ENCODE results near the gene LAMP2. TPM values are rescaled to one million over a fixed set of nuclear protein-coding genes. Genes with fewer than 3 reads are reported as not detected.
A peak's percentile ranks its signal among the peaks of the same experiment; 100 is the strongest.

LAMP2 gene
- total and polyA plus RNA-seq, 4 experiments from 2014 or later = 44.2 to 155 (median 64.4) TPM

DNA sequence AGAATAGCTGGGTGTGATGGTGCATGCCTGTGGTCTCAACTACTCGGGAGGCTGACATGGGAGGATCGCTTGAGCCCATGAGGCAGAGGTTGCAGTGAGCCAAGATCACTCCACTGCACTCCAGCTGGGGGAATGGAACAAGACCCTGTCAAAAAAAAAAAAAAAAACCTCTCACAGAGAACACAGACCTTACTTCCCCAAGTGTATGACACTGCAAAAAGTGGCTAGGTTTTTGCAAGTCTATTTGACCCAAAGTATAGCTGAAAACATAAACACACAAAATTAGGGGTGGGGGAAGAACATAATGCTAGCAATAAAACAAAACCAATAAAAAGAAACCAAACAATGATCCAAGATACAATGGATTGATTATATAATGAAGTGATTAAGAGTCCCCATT, 6.7 kb downstream of the LAMP2 start:
- Histone ChIP-seq H3K4me1 (ENCODE audit: insufficient read depth, low read length) (peaks cover 62% of the 10 kb centered on the region), H3K4me3 (ENCODE audit: low read length in 2 of 2) (no peak overlapping the region), H3K27me3 (ENCODE audit: insufficient read depth, low read length) (no peaks in the 10 kb centered on the region), H3K36me3 (ENCODE audit: insufficient read depth, low read length) (no peaks in the 10 kb centered on the region), H3K27ac (ENCODE audit: low read depth, low read length) (no peak overlapping the region), H3K9me3 (ENCODE audit: control insufficient read depth in 1 of 2, low read length in 2 of 2) (no peaks in the 10 kb centered on the region)
- ChIA-PET CTCF (ENCODE audit: partially characterized antibody) (interaction anchor here (1.1 to 2.1 kb wide), 2 partner anchors 10 to 24 kb away, joined by 4 to 15 read pairs; no protein-coding TSS in a partner anchor), POLR2A (ENCODE audit: partially characterized antibody) (no interaction called here)
- intact Hi-C loops (cut with micrococcal nuclease) = no loop called here
- H3K27me3 Mint-ChIP-seq = no peaks in the 10 kb centered on the region
- no peak for DNase-seq
- H3K9me3 Mint-ChIP-seq = peaks cover 0 to under 1% (median 0%) of the 10 kb centered on the region in 8 donors
- H3K4me3 Mint-ChIP-seq = no peak overlapping the region
- H3K36me3 Mint-ChIP-seq = no peaks in the 10 kb centered on the region
- no peak overlapping the region for H3K27ac Mint-ChIP-seq
- H3K4me1 Mint-ChIP-seq = peaks cover 24 to 57% (median 30%) of the 10 kb centered on the region in 4 donors

DNA sequence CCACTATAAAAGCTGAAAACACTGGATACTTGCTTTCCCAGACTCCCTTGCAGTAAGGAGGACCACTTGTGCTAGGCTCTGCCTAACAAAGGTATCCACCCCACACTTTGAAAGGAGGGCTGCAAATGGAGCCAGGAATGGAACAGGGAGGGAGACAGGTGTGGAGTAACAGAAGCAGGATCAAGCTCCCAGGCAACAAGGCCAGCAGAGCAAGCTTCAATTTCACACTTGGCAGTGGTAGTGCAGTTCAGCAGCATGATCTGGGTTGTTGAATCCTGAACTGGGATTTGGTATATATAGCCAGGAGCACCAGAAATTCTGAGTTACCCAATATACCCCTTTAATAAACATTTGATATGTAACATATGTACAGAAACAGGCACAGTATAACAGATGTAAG, 9.8 kb downstream of the LAMP2 start:
- Histone ChIP-seq H3K36me3 (ENCODE audit: insufficient read depth, low read length) (no peaks in the 10 kb centered on the region), H3K27ac (ENCODE audit: low read depth, low read length) (no peak overlapping the region), H3K9me3 (ENCODE audit: control insufficient read depth in 1 of 2, low read length in 2 of 2) (no peaks in the 10 kb centered on the region), H3K27me3 (ENCODE audit: insufficient read depth, low read length) (no peaks in the 10 kb centered on the region), H3K4me1 (ENCODE audit: insufficient read depth, low read length) (peaks cover 55% of the 10 kb centered on the region), H3K4me3 (ENCODE audit: low read length in 2 of 2) (no peak overlapping the region)
- Mint-ChIP-seq H3K9me3 (no peaks in the 10 kb centered on the region), H3K27me3 (no peaks in the 10 kb centered on the region), H3K27ac (peak overlapping the region in 6 of 7 donors; percentile 6 to 77 (median 62)), H3K4me3 (peak overlapping the region in 1 of 8 donors; percentile 71), H3K4me1 (peaks cover 29 to 57% (median 32%) of the 10 kb centered on the region in 4 donors), H3K36me3 (peaks cover 0 to 6% of the 10 kb centered on the region in 2 donors)
- ChIA-PET CTCF (ENCODE audit: partially characterized antibody) (interaction anchor here (0.7 to 1.1 kb wide), 2 partner anchors 8 to 11 kb away, joined by 3 to 4 read pairs; no protein-coding TSS in a partner anchor), POLR2A (ENCODE audit: partially characterized antibody) (no interaction called here)
- no peak for DNase-seq
- intact Hi-C loops (cut with micrococcal nuclease) = loop anchor here (5.0 kb wide), 1 partner anchor 142 kb away; no protein-coding TSS in a partner anchor

DNA sequence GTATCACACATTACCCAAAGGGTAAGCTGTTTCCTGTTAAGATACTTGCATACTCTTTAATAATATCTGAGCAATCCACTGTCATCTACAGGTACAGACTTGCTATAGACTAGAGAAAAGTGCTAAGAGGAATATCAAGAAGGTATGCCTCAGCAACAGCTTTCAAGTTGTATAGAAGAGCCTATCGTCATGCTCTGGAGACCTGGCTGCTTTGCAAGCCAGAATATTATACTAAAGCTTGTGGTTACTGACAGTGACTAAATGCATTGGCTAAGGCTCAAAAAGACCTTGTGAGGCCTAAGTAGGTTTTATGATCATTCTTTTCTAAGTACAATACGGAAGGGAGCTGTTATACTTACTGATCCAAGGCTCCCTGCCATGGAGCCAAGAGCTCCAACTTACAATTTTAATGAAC, 11.3 kb downstream of the LAMP2 start:
- Mint-ChIP-seq H3K27me3 (no peaks in the 10 kb centered on the region), H3K4me3 (peak overlapping the region in 4 of 8 donors; percentile 63 to 83 (median 68)), H3K9me3 (no peaks in the 10 kb centered on the region), H3K36me3 (peaks cover 4 to 12% of the 10 kb centered on the region in 2 donors), H3K27ac (peak overlapping the region in 6 of 7 donors; percentile 20 to 77 (median 35)), H3K4me1 (peaks cover 31 to 60% (median 39%) of the 10 kb centered on the region in 4 donors)
- no peak for DNase-seq
- CTCF ChIA-PET (ENCODE audit: partially characterized antibody) = interaction anchor here (0.8 to 1.6 kb wide), 3 partner anchors 14 to 92 kb away, joined by 3 to 7 read pairs (median 3); no protein-coding TSS in a partner anchor
- intact Hi-C loops (cut with micrococcal nuclease) = loop anchor here (5.0 kb wide), 1 partner anchor 140 kb away; no protein-coding TSS in a partner anchor
- POLR2A ChIA-PET (ENCODE audit: partially characterized antibody) = interaction anchor here (0.7 to 1.7 kb wide), 4 partner anchors 10 to 146 kb away, joined by 3 to 9 read pairs (median 4); partner anchors contain the start of genes CUL4B, LAMP2 and MCTS1
- H3K4me1 ChIP-seq (ENCODE audit: insufficient read depth, low read length) = peaks cover 48% of the 10 kb centered on the region
- no peaks in the 10 kb centered on the region for H3K36me3 ChIP-seq (ENCODE audit: insufficient read depth, low read length)
- peak overlapping the region; percentile 31 for H3K27ac ChIP-seq (ENCODE audit: low read depth, low read length)
- H3K27me3 ChIP-seq (ENCODE audit: insufficient read depth, low read length) = no peaks in the 10 kb centered on the region
- H3K9me3 ChIP-seq (ENCODE audit: control insufficient read depth in 1 of 2, low read length in 2 of 2) = no peaks in the 10 kb centered on the region
- H3K4me3 ChIP-seq (ENCODE audit: low read length in 2 of 2) = no peak overlapping the region

DNA sequence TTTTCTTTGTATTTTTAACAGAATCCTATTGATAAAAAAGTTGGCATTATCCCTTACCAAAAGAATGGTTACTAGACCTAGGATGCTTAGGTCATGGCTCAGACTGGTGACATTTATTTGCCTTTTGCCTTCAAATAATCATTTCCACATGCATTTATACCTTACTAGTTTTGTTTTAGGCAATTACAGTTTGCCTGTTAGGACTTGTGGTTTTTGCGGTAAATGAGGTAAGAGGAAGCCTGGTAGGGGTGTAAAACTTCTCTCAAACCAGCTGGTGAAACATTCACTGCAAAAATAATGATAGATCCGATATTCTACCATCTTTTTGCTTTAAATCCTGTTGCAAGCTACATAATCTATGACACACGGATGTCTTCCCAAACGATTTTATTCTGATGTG, 12.1 kb downstream of the LAMP2 start:
- H3K36me3 Mint-ChIP-seq = peaks cover 8 to 16% of the 10 kb centered on the region in 2 donors
- H3K4me1 ChIP-seq (ENCODE audit: insufficient read depth, low read length) = peaks cover 48% of the 10 kb centered on the region
- no peaks in the 10 kb centered on the region for H3K9me3 Mint-ChIP-seq
- no peak overlapping the region for H3K27ac ChIP-seq (ENCODE audit: low read depth, low read length)
- H3K36me3 ChIP-seq (ENCODE audit: insufficient read depth, low read length) = no peaks in the 10 kb centered on the region
- peaks cover 32 to 56% (median 40%) of the 10 kb centered on the region in 4 donors for H3K4me1 Mint-ChIP-seq
- peak overlapping the region in 5 of 7 donors; percentile 7 to 77 (median 30) for H3K27ac Mint-ChIP-seq
- H3K27me3 ChIP-seq (ENCODE audit: insufficient read depth, low read length) = no peaks in the 10 kb centered on the region
- intact Hi-C loops (cut with micrococcal nuclease) = loop anchor here (5.0 kb wide), 1 partner anchor 140 kb away; no protein-coding TSS in a partner anchor
- ChIA-PET POLR2A (ENCODE audit: partially characterized antibody) (interaction anchor here (0.7 to 1.7 kb wide), 3 partner anchors 11 to 147 kb away, joined by 3 to 9 read pairs (median 5); partner anchors contain the start of genes LAMP2 and MCTS1), CTCF (ENCODE audit: partially characterized antibody) (interaction anchor here (0.8 to 1.6 kb wide), 4 partner anchors 8 to 91 kb away, joined by 3 to 7 read pairs (median 4); no protein-coding TSS in a partner anchor)
- peak overlapping the region; percentile 56 to 83 (median 66) for H3K4me3 Mint-ChIP-seq
- no peaks in the 10 kb centered on the region for H3K9me3 ChIP-seq (ENCODE audit: control insufficient read depth in 1 of 2, low read length in 2 of 2)
- H3K4me3 ChIP-seq (ENCODE audit: low read length in 2 of 2) = no peak overlapping the region
- H3K27me3 Mint-ChIP-seq = no peaks in the 10 kb centered on the region
- DNase-seq = peak in 4 of 5 donors; percentile 15 to 26 (median 24)

DNA sequence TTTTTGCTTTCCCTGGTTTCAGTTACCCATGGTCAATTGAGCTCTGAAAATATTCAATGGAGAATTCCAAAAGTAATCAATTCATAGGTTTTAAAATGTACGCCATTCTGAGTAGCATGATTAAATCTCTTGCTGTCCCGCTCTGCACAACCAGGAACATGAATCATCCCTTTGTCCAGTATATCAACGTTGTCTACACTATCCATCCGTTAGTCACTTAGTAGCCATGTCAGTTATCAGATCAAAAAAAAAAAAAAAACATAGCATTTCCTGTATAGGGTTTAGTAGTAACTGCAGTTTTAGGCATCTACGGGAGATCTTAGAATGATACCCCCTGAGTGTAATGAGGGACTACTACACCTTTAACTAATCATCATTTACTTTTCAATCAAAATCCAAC, 15.1 kb downstream of the LAMP2 start:
- no peaks in the 10 kb centered on the region for H3K27me3 ChIP-seq (ENCODE audit: insufficient read depth, low read length)
- H3K27ac ChIP-seq (ENCODE audit: low read depth, low read length) = no peak overlapping the region
- no peak for DNase-seq
- peak overlapping the region in 3 of 7 donors; percentile 8 to 42 (median 19) for H3K27ac Mint-ChIP-seq
- no peaks in the 10 kb centered on the region for H3K27me3 Mint-ChIP-seq
- H3K4me1 ChIP-seq (ENCODE audit: insufficient read depth, low read length) = peaks cover 40% of the 10 kb centered on the region
- H3K4me3 ChIP-seq (ENCODE audit: low read length in 2 of 2) = no peak overlapping the region
- ChIA-PET CTCF (ENCODE audit: partially characterized antibody) (interaction anchor here (3.3 to 4.7 kb wide), 3 partner anchors 8 to 89 kb away, joined by 15 to 20 read pairs (median 16); no protein-coding TSS in a partner anchor), POLR2A (ENCODE audit: partially characterized antibody) (no interaction called here)
- H3K4me1 Mint-ChIP-seq = peaks cover 26 to 48% (median 33%) of the 10 kb centered on the region in 4 donors
- peaks cover 8 to 21% of the 10 kb centered on the region in 2 donors for H3K36me3 Mint-ChIP-seq
- no peaks in the 10 kb centered on the region for H3K9me3 Mint-ChIP-seq
- intact Hi-C loops (cut with micrococcal nuclease) = loop anchor here (5.0 kb wide), 1 partner anchor 202 kb away; the partner anchor contains the start of gene ZBTB33
- H3K9me3 ChIP-seq (ENCODE audit: control insufficient read depth in 1 of 2, low read length in 2 of 2) = no peaks in the 10 kb centered on the region
- H3K4me3 Mint-ChIP-seq = no peak overlapping the region
- no peaks in the 10 kb centered on the region for H3K36me3 ChIP-seq (ENCODE audit: insufficient read depth, low read length)

DNA sequence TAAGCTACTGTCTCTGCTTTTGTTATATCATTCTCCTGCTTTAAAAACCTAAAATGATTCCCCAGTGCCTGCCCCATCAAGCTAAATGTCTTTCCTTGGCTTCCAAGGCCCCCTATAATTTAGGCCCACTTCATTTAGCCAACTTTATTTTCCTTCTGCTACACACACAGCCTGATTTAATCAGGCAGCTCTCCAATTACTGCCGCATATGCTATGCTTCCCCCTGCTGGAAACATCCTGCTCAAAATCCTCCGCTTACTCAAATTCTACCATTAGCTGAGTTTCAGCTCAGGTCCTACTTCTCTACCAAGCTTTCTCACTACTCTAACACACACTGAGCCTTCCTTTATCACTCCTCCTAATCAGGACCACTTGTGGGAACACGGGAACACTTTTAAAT, 17.0 kb downstream of the LAMP2 start:
- Histone ChIP-seq H3K36me3 (ENCODE audit: insufficient read depth, low read length) (no peaks in the 10 kb centered on the region), H3K27me3 (ENCODE audit: insufficient read depth, low read length) (no peaks in the 10 kb centered on the region), H3K27ac (ENCODE audit: low read depth, low read length) (no peak overlapping the region), H3K9me3 (ENCODE audit: control insufficient read depth in 1 of 2, low read length in 2 of 2) (no peaks in the 10 kb centered on the region), H3K4me3 (ENCODE audit: low read length in 2 of 2) (no peak overlapping the region), H3K4me1 (ENCODE audit: insufficient read depth, low read length) (peaks cover 22% of the 10 kb centered on the region)
- Mint-ChIP-seq H3K4me1 (peaks cover 15 to 30% (median 18%) of the 10 kb centered on the region in 4 donors), H3K9me3 (no peaks in the 10 kb centered on the region), H3K4me3 (no peak overlapping the region), H3K27me3 (no peaks in the 10 kb centered on the region), H3K27ac (no peak overlapping the region), H3K36me3 (peaks cover 8 to 29% of the 10 kb centered on the region in 2 donors)
- ChIA-PET CTCF (ENCODE audit: partially characterized antibody) (interaction anchor here (0.8 to 4.7 kb wide), 15 partner anchors 8 to 284 kb away, joined by 3 to 43 read pairs (median 4); partner anchors contain the start of gene ZBTB33), POLR2A (ENCODE audit: partially characterized antibody) (no interaction called here)
- DNase-seq = no peak
- intact Hi-C loops (cut with micrococcal nuclease) = loop anchor here (5.0 kb wide), 1 partner anchor 200 kb away; the partner anchor contains the start of gene ZBTB33

DNA sequence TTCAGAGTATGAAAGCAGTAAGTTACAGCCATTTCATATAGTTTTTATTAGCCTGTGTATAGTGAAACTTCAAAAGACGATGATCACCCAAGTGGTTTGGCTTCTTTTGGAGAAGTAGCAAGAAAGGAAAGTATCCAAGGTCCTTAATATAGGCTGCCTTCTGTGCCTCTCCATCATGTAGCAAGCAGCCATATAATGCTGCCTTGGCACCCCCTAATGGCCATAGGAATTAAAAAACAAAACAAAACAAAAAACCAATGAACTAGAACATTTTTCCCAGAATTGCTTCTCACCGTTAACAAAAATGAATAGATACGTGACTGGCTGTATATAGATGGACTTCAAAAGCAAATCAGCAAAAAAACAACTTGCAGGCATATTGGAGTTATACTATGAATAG, 18.9 kb downstream of the LAMP2 start:
- Mint-ChIP-seq H3K4me3 (no peak overlapping the region), H3K27ac (no peak overlapping the region)
- intact Hi-C loops (cut with micrococcal nuclease) = loop anchor here (2.0 to 5.0 kb wide), 2 partner anchors 69 to 198 kb away; partner anchors contain the start of gene ZBTB33

More for the DNA sequence above, 18.9 kb downstream of the LAMP2 start:
- Histone ChIP-seq H3K4me1 (ENCODE audit: insufficient read depth, low read length) (peaks cover 10% of the 10 kb centered on the region), H3K27ac (ENCODE audit: low read depth, low read length) (no peak overlapping the region), H3K4me3 (ENCODE audit: low read length in 2 of 2) (no peak overlapping the region), H3K9me3 (ENCODE audit: control insufficient read depth in 1 of 2, low read length in 2 of 2) (no peaks in the 10 kb centered on the region), H3K27me3 (ENCODE audit: insufficient read depth, low read length) (no peaks in the 10 kb centered on the region), H3K36me3 (ENCODE audit: insufficient read depth, low read length) (peaks cover 8% of the 10 kb centered on the region)
- CTCF ChIA-PET (ENCODE audit: partially characterized antibody) = interaction anchor here (0.6 to 4.7 kb wide), 6 partner anchors 9 to 85 kb away, joined by 3 to 43 read pairs (median 4); no protein-coding TSS in a partner anchor
- Mint-ChIP-seq H3K9me3 (no peaks in the 10 kb centered on the region), H3K27me3 (no peaks in the 10 kb centered on the region), H3K36me3 (peaks cover 17 to 38% of the 10 kb centered on the region in 2 donors), H3K4me1 (peaks cover 10 to 20% (median 14%) of the 10 kb centered on the region in 4 donors)
- POLR2A ChIA-PET (ENCODE audit: partially characterized antibody) = no interaction called here
- DNase-seq = peak in 3 of 5 donors; percentile 6 to 21 (median 19)
